Aorta (tissue), 5 donors: Measurements from ENCODE around the gene CR1. TPM values are rescaled to one million over a fixed set of nuclear protein-coding genes. Genes with fewer than 3 reads are reported as not detected.
"Not testable (repeated sequence)": the region's sequence is repeated elsewhere in the genome, so short reads cannot be mapped to it uniquely, and the experiment has no call there.

Source experiments
- ATAC-seq: fragments of 200-7000 bp; cut with Tn5 transposase; one replicate; pipeline ENCODE4 v1.9.1; 2022; ENCODE audit warnings: moderate library complexity; ENCODE audit not compliant: low FRiP score
- DNase-seq, 2 donors: peaks; one replicate each; pipeline ENCODE4 v3.0.0-alpha.2; 2020
- H3K27ac ChIP-seq, 2 donors: one replicate each; pipeline ENCODE4 v1.5.1; 2013; ENCODE audit warnings: low read length in 2 of 2, mild to moderate bottlenecking in 2 of 2, moderate library complexity in 2 of 2, control low read depth in 1 of 2, inconsistent platforms in 1 of 2, low read depth in 1 of 2
- H3K27me3 ChIP-seq, 2 donors: one replicate each; pipeline ENCODE4 v1.6.1; 2013; ENCODE audit warnings: control low read depth in 1 of 2, low read length in 1 of 2, mild to moderate bottlenecking in 1 of 2, moderate library complexity in 1 of 2; ENCODE audit not compliant: insufficient read depth in 2 of 2, control insufficient read depth in 1 of 2
- H3K36me3 ChIP-seq, 2 donors: one replicate each; pipeline ENCODE4 v1.6.1; 2013; ENCODE audit warnings: control low read depth in 1 of 2, low read length in 1 of 2, mild to moderate bottlenecking in 1 of 2; ENCODE audit not compliant: insufficient read depth in 2 of 2, control insufficient read depth in 1 of 2
- H3K4me1 ChIP-seq, 2 donors: one replicate each; pipeline ENCODE4 v1.6.1; 2013; ENCODE audit warnings: low read length in 2 of 2, control low read depth in 1 of 2, mild to moderate bottlenecking in 1 of 2, moderate library complexity in 1 of 2; ENCODE audit not compliant: insufficient read depth in 2 of 2, control insufficient read depth in 1 of 2
- H3K4me3 ChIP-seq, 2 donors: one replicate each; pipeline ENCODE4 v1.5.1; 2013; ENCODE audit warnings: low read length in 2 of 2, control low read depth in 1 of 2, mild to moderate bottlenecking in 1 of 2
- H3K9me3 ChIP-seq: one replicate; pipeline ENCODE4 v1.6.1; 2013; ENCODE audit warnings: mild to moderate bottlenecking, low read length; ENCODE audit not compliant: control insufficient read depth
- WGBS, 2 donors: extraction: QIAGEN DNeasy Blood & Tissue Kit; methylation state at CpG; one replicate each; pipeline ENCODE4 v1.1.7; 2013; 5-methylcytosine and 5-hydroxymethylcytosine counted together
- intact Hi-C, 2 donors: fragments of 100-400 bp; cut with DNase I; formaldehyde crosslinking; loops; one replicate each; pipeline versions ENCODE4 v1.14.2 to v1.15.0; 2022
- polyA plus RNA-seq, 2 donors: library from polyadenylated mRNA; stranded (reverse); fragments of 200-250 nt; gene quantifications; one replicate each; pipeline ENCODE4 v1.2.3, GENCODE V29; 2013
- total RNA-seq, 2 donors: library from RNA; stranded (reverse); fragmentation: NEBNext Ultra II Directional; extraction: Animal tissue kit (Norgen Biotek cat#: 25700); gene quantifications; one replicate each; pipeline ENCODE4 v1.2.1, GENCODE V29; 2021
- donor health status: healthy with polysubstance abuse.
- donor health status: Bipolar disorder and iron deficiency.
- donor health status: DM: no; HTN: no; CAD: no.
- donor health status: DM: no; HTN: no; CAD: no.
- donor health status: DM: yes; HTN: yes; CAD: no.

Gene CR1
- total and polyA plus RNA-seq, 4 donors: 0.23 to 58.5 (median 5.7) TPM

DNA sequence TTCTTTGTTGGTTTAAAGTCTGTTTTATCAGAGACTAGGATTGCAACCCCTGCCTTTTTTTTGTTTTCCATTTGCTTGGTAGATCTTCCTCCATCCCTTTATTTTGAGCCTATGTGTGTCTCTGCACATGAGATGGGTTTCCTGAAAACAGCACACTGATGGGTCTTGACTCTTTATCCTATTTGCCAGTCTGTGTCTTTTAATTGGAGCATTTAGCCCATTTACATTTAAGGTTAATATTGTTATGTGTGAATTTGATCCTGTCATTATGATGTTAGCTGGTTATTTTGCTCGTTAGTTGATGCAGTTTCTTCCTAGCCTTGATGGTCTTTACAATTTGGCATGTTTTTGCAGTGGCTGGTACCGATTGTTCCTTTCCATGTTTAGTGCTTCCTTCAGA lies 165.5 kb downstream of the CR1 start:
- intact Hi-C loops: loop anchor here in 1 of 2 donors (5.0 kb wide), 1 partner anchor 184 kb away; no protein-coding TSS in a partner anchor
- 88 to 89% methylated on average over 1 of the region's 2 CpGs for WGBS, 2 donors
- H3K27ac ChIP-seq, H3K4me1 ChIP-seq, H3K9me3 ChIP-seq, H3K36me3 ChIP-seq, H3K27me3 ChIP-seq, DNase-seq, ATAC-seq, H3K4me3 ChIP-seq: not testable (repeated sequence)

DNA sequence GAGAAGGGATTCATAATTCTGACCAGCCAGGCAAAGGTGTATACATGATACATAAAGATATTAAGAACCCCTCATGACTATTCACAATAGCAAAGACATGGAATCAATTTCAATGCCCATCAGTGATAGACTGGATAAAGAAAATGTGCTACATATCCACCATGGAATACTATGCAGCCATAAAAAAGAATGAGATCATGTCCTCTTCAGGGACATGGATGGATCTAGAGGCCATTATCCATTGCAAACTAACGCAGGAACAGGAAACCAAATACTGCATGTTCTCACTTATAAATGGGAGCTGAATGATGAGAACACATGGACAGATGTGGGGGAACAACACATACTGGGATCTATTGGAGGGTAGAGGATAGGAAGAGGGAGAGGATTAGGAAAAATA lies 170.4 kb downstream of the CR1 start:
- H3K9me3 ChIP-seq: peaks cover 1% of the 10 kb centered on the region
- H3K4me1 ChIP-seq: no peaks in the 10 kb centered on the region
- 91 to 93% methylated on average over 1 of the region's 1 CpG for WGBS, 2 donors
- no peak for DNase-seq
- no peaks in the 10 kb centered on the region for H3K36me3 ChIP-seq
- no peak overlapping the region for H3K4me3 ChIP-seq
- H3K27me3 ChIP-seq: no peaks in the 10 kb centered on the region
- no peak for ATAC-seq
- no peak overlapping the region for H3K27ac ChIP-seq
- intact Hi-C loops: no loop called here

DNA sequence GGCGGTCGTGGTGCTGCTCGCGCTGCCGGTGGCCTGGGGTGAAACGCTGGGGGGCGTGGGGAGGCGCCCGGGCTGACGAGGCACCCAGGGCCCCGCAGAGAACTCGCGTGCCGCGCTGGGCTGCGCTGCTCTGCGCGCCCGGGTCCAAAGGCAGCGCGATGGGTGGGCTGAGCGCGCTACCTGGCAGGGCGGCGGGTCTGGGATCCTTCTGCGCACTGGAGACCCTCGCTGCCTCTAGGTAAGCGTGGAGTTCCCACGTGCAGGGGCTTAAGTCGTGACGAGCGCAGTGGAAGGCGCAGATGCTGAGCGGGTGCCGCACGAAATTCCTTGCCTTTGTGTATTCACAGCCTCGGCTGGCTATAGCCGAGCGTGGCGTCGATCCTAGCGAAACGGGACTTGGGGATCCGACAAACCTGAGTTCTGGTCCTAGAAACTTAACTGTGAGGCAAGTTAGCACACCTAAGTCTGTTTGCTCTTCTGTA lies 173.6 kb downstream of the CR1 start:
- intact Hi-C loops: no loop called here
- DNase-seq (no peak), ATAC-seq (no peak)
- 2 to 8% methylated on average over 43 to 44 of the region's 44 CpGs for WGBS, 2 donors
- Histone ChIP-seq H3K9me3 (peaks cover 1% of the 10 kb centered on the region), H3K36me3 (no peaks in the 10 kb centered on the region), H3K27ac (no peak overlapping the region), H3K4me3 (no peak overlapping the region), H3K4me1 (no peaks in the 10 kb centered on the region), H3K27me3 (no peaks in the 10 kb centered on the region)

DNA sequence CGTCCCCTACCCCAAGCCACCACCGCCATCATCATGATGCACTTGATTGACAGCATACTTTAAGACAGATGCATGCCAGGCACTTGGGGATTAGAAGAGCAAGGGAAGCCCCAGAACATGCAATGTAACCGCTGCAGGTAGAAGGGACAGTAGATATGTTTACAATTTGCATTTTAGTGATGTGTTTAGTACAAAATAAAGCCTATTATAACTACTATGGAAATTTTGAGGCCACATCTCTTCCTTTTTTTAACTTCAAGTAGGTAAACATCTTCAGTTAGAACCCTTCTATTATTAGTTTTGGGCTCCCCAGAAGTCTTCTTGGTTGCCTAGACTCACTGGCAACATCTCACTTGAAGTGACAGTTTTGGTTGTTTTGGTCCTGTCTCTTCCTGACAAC lies 174.2 kb downstream of the CR1 start:
- Histone ChIP-seq H3K9me3 (peaks cover 1% of the 10 kb centered on the region), H3K27ac (no peak overlapping the region), H3K36me3 (no peaks in the 10 kb centered on the region), H3K4me1 (no peaks in the 10 kb centered on the region), H3K4me3 (no peak overlapping the region), H3K27me3 (no peaks in the 10 kb centered on the region)
- WGBS, 2 donors: 67 to 71% methylated on average over 3 of the region's 3 CpGs
- ATAC-seq: no peak
- intact Hi-C loops: no loop called here
- DNase-seq: no peak

DNA sequence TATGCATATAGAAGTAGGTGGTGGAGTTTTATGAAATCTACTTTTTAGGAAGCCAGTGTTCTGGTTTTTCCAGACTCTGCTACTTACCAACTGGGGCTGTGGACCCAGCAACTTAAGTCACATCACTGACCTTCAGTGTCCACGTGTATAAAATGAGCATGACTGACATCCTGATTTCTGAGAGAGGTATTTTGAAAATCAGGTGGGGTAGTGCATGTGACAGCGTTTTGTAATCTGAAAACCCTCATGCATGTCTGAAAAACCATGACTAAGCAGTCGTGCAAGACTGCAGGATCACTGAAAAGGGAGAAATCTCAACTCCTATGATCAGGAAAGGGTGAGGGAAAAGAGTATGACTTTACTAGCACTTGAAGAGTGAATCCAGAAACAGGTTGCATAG lies 175.0 kb downstream of the CR1 start:
- no peak for ATAC-seq
- Histone ChIP-seq H3K36me3 (no peaks in the 10 kb centered on the region), H3K27me3 (no peaks in the 10 kb centered on the region), H3K9me3 (no peaks in the 10 kb centered on the region), H3K4me3 (no peak overlapping the region), H3K27ac (no peak overlapping the region), H3K4me1 (no peaks in the 10 kb centered on the region)
- WGBS, 2 donors: 40 to 58% methylated on average over 3 of the region's 3 CpGs
- DNase-seq: no peak
- intact Hi-C loops: no loop called here

DNA sequence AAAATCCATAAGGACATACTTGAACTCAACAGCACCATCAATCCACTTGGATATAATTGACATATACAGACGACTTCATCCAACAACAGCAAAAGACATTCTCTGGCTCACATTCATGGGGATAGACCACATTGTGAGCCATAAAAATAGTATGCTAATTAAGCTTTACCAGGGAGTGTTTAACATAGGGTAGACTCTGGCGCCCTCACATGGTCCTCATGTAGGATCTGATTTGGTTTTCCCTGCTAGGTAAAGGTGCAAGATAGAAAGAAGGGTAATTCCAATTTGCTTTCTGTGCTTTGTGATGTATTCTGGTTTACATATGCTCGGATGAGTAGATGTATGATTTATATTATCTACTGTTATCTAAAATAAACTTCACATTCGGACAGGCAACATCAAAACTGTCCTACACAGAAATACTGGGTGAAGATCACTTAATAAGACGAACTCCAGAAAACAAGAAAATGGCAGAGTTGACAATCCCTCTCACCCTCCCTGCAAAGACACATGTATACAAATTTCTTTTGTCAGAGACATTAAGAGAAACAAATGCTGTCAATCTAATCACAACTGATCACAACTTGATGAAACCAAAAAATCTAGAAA lies 176.7 kb downstream of the CR1 start:
- no peaks in the 10 kb centered on the region for H3K4me1 ChIP-seq
- intact Hi-C loops: no loop called here
- H3K27ac ChIP-seq: no peak overlapping the region
- H3K9me3 ChIP-seq: no peaks in the 10 kb centered on the region
- 21 to 23% methylated on average over 5 of the region's 5 CpGs for WGBS, 2 donors
- no peaks in the 10 kb centered on the region for H3K27me3 ChIP-seq
- DNase-seq: no peak
- H3K4me3 ChIP-seq: no peak overlapping the region
- no peaks in the 10 kb centered on the region for H3K36me3 ChIP-seq
- no peak for ATAC-seq

DNA sequence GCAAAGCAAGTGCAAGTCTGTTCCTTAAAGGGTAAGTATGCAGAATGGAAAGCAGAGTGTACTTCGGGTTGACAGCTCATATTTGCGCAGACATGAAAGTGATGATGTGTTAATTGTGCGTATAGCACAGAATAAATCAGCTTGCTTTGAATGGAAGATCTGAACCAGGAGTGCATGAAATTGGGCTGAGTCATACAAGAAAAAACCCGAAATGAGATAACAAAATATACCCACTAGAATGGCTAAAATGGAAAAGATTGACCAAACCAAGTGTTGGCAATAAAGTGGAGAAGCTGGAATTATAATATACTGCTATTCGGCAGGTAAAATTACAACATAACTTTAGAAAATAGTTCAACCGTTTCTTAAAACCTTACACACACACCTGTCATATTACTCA lies 177.4 kb downstream of the CR1 start:
- DNase-seq (no peak), ATAC-seq (no peak)
- Histone ChIP-seq H3K4me1 (no peaks in the 10 kb centered on the region), H3K27ac (no peak overlapping the region), H3K27me3 (no peaks in the 10 kb centered on the region), H3K36me3 (no peaks in the 10 kb centered on the region), H3K9me3 (no peaks in the 10 kb centered on the region), H3K4me3 (no peak overlapping the region)
- 55 to 64% methylated on average over 6 of the region's 6 CpGs for WGBS, 2 donors
- intact Hi-C loops: no loop called here

DNA sequence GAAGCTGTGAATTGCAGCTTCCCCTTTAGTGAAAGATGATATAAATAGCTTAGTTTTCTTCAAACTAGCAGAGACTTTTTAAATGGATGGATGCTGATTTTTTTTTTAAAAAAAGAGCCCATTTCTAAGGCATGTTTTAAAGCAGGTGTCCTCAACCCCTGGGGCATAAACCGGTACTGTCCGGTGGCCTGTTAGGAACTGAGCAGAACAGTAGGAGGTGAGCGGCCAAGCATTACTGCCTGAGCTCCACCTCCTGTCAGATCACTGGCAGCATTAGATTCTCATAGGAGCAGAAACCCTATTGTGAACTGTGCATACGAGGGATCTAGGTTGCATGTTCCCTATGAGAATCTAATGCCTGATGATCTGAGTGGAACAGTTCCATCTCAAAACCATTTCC lies 180.2 kb downstream of the CR1 start:
- H3K36me3 ChIP-seq: no peaks in the 10 kb centered on the region
- no peak overlapping the region for H3K4me3 ChIP-seq
- WGBS, 2 donors: 89% methylated on average over 4 of the region's 4 CpGs
- no peaks in the 10 kb centered on the region for H3K4me1 ChIP-seq
- no peak for DNase-seq
- no peaks in the 10 kb centered on the region for H3K27me3 ChIP-seq
- ATAC-seq: no peak
- peaks cover 3% of the 10 kb centered on the region for H3K9me3 ChIP-seq
- intact Hi-C loops: no loop called here
- no peak overlapping the region for H3K27ac ChIP-seq

DNA sequence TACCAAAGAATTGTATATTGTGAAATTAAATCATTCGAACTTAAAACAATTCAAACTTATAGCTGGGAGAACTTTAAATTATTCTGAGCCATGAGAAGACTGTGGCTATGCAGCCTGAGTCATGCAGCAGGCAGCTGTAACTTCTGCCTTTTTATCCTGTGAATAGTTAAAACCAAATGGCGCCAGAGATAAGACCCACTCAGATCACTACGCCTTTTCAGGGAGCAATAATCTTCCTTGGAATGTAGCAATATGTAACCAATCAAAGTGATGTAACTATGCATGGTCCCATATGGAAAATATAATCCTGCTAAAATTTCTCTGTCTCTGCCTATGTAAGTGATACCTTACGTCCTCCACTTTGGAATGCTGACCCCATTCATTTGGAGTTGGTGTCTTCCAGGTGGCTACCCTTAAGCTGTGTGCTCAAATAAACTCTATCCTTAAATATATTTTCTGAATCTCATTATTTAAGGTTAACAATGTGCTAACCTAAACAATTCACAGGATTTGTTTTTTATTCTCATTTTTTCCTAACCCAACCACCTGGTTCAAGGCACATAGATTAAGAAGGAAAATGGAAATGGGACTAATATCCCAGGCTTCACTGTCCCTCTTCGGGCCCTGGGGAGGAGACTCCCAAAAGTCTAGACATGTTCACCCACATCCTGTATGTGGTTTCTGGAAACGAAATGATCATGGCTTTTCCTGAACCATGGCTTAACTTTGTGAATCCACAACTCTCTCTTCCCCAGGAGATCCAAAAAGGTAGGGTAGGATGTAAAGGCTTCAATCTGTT lies 184.8 kb downstream of the CR1 start:
- 62 to 67% methylated on average over 6 of the region's 6 CpGs for WGBS, 2 donors
- H3K4me3 ChIP-seq, H3K36me3 ChIP-seq, H3K4me1 ChIP-seq, DNase-seq, intact Hi-C loops, H3K9me3 ChIP-seq, ATAC-seq, H3K27me3 ChIP-seq, H3K27ac ChIP-seq: not testable (repeated sequence)
